GM12878 (cell line): Measurements from ENCODE around the gene LAMA4. TPM values are rescaled to one million over a fixed set of nuclear protein-coding genes. Genes with fewer than 3 reads are reported as not detected.

ENCODE experiments used
- ATAC-seq: fragments of 200-7000 bp; cut with Tn5 transposase; 3 replicates; pipeline ENCODE4 v1.9.1; 2020; ENCODE audit warnings: mild to moderate bottlenecking, moderate library complexity
- BruUV-seq: library from RNA; stranded (reverse); fragments of 400-500 nt; replicated peaks from 2 replicates; lab custom pipeline; 2021; lab: Mats Ljungman, UMichigan
- CTCF ChIA-PET: fragments of 300-600 bp; sonication (Branson Sonifier 250); formaldehyde crosslinking; extraction: SDS; loops from one replicate; lab custom pipeline; 2021; ENCODE audit warnings: inconsistent platforms; lab: Yijun Ruan, JAX
- POLR2A ChIA-PET: fragments of 350-600 bp; formaldehyde crosslinking; extraction: SDS; loops from one replicate; lab custom pipeline; 2021; ENCODE audit warnings: inconsistent platforms; lab: Charles Lee
- RAD21 ChIA-PET: fragments of 300-600 bp; sonication (Branson Sonifier 250); formaldehyde crosslinking; loops from one replicate; lab custom pipeline; 2023; ENCODE audit warnings: antibody characterized with exemption; ENCODE audit not compliant: unreplicated experiment; lab: Charles Lee
- SMC1A ChIA-PET: fragments of 300-600 bp; sonication (Branson Sonifier 250); formaldehyde crosslinking; loops from one replicate; lab custom pipeline; 2023; ENCODE audit not compliant: unreplicated experiment, uncharacterized antibody; lab: Charles Lee
- DNase-seq: peaks from one replicate; pipeline ENCODE4 v3.0.0-alpha.2; 2011; ENCODE audit warnings: low read depth, low spot score
- FAIRE-seq: peaks from 3 replicates; lab custom pipeline; 2011; peaks lifted over from hg19 to GRCh38; lab: Jason Lieb, UNC
- H2AFZ ChIP-seq: 2 replicates; pipeline ENCODE4 v1.6.0; 2011; ENCODE audit warnings: low read depth, low read length, control low read depth; ENCODE audit not compliant: control insufficient read depth
- H3K27ac ChIP-seq: 2 replicates; pipeline ENCODE4 v1.5.1; 2011; ENCODE audit warnings: control low read depth; ENCODE audit not compliant: control insufficient read depth, insufficient read depth
- H3K27me3 ChIP-seq, 2 experiments: replicated peaks in 1 of 2; 2 replicates each; pipeline versions ENCODE4 v1.6.0 to v1.6.1; 2011; ENCODE audit warnings: low read length in 1 of 2; ENCODE audit not compliant: control insufficient read depth in 2 of 2, insufficient read depth in 2 of 2
- H3K36me3 ChIP-seq, 2 experiments: 2 replicates each; pipeline ENCODE4 v1.5.1; 2011; ENCODE audit warnings: low read length in 1 of 2; ENCODE audit not compliant: control insufficient read depth in 2 of 2, insufficient read depth in 2 of 2
- H3K4me1 ChIP-seq: 2 replicates; pipeline ENCODE4 v1.6.1; 2011; ENCODE audit warnings: mild to moderate bottlenecking, low read length, moderate library complexity, mixed read lengths; ENCODE audit not compliant: control insufficient read depth, insufficient read depth
- H3K4me2 ChIP-seq: 2 replicates; pipeline ENCODE4 v1.6.0; 2011; ENCODE audit warnings: control low read depth; ENCODE audit not compliant: control insufficient read depth, insufficient read depth
- H3K4me3 ChIP-seq: fragments of 200-600 bp; sonication (generic); 2 replicates; pipeline ENCODE4 v1.5.1; 2016
- H3K79me2 ChIP-seq: 2 replicates; pipeline ENCODE4 v1.6.0; 2011; ENCODE audit warnings: low read length; ENCODE audit not compliant: control insufficient read depth, insufficient read depth
- H3K9ac ChIP-seq: 2 replicates; pipeline ENCODE4 v1.8.0; 2011; ENCODE audit warnings: low read length, control low read depth, mixed read lengths; ENCODE audit not compliant: control insufficient read depth, insufficient read depth
- H3K9me3 ChIP-seq: replicated peaks from 3 replicates; pipeline ENCODE4 v1.5.1; 2011; ENCODE audit warnings: mild to moderate bottlenecking, low read length; ENCODE audit not compliant: control insufficient read depth, insufficient read depth
- H4K20me1 ChIP-seq: 2 replicates; pipeline ENCODE4 v1.6.0; 2011; ENCODE audit not compliant: control insufficient read depth, insufficient read depth
- BACH1 ChIP-seq: fragments of 450-650 bp; IDR thresholded peaks from 2 replicates; pipeline ENCODE4 v1.6.1; 2017; ENCODE audit warnings: mild to moderate bottlenecking, borderline replicate concordance
- BCLAF1 ChIP-seq: fragments of 450-650 bp; IDR thresholded peaks from 2 replicates; pipeline ENCODE4 v1.6.1; 2017; ENCODE audit warnings: antibody characterized with exemption, mild to moderate bottlenecking, moderate library complexity
- BHLHE40 ChIP-seq, 2 experiments: fragments of 450-650 bp in 1 of 2; IDR thresholded peaks; 2 replicates each; pipeline ENCODE4 v1.6.1; 2011 to 2017; ENCODE audit warnings: low read depth in 2 of 2, borderline replicate concordance in 1 of 2, improper control_type of control experiment in 1 of 2, low read length in 1 of 2, mild to moderate bottlenecking in 1 of 2
- EED ChIP-seq: sonication (generic); IDR thresholded peaks from 2 replicates; pipeline ENCODE4 v1.6.1; 2016; ENCODE audit warnings: antibody characterized with exemption, low read depth
- GATAD2B ChIP-seq: fragments of 450-650 bp; conservative IDR thresholded peaks from 2 replicates; pipeline ENCODE4 v1.6.1; 2017; ENCODE audit warnings: low read depth, mild to moderate bottlenecking, moderate library complexity
- IKZF1 ChIP-seq: fragments of 450-650 bp; conservative IDR thresholded peaks from 2 replicates; pipeline ENCODE4 v1.6.1; 2017; ENCODE audit warnings: antibody characterized with exemption, mild to moderate bottlenecking
- IRF5 ChIP-seq: fragments of 450-650 bp; IDR thresholded peaks from 2 replicates; pipeline ENCODE4 v1.6.1; 2017; ENCODE audit warnings: borderline replicate concordance
- KLF5 ChIP-seq: fragments of 450-650 bp; IDR thresholded peaks from 2 replicates; pipeline ENCODE4 v1.6.1; 2014; ENCODE audit warnings: mild to moderate bottlenecking; ENCODE audit not compliant: partially characterized antibody
- RAD21 ChIP-seq: IDR thresholded peaks from 2 replicates; pipeline ENCODE4 v1.6.1; 2011; ENCODE audit warnings: mild to moderate bottlenecking, low read depth, low read length, moderate library complexity; ENCODE audit not compliant: insufficient read depth
- RUNX3 ChIP-seq: IDR thresholded peaks from 2 replicates; pipeline ENCODE4 v1.6.1; 2012; ENCODE audit warnings: low read length, inconsistent platforms
- SMAD5 ChIP-seq: IDR thresholded peaks from 2 replicates; pipeline ENCODE4 v1.6.1; 2016; ENCODE audit warnings: antibody characterized with exemption, low read depth
- SP1 ChIP-seq: IDR thresholded peaks from one replicate; pipeline ENCODE4 v1.6.1; 2011; ENCODE audit warnings: low read depth, low read length
- ZBED1 ChIP-seq: IDR thresholded peaks from 2 replicates; pipeline ENCODE4 v1.6.1; 2016; ENCODE audit warnings: borderline replicate concordance
- ZNF24 ChIP-seq: fragments of 450-650 bp; IDR thresholded peaks from 2 replicates; pipeline ENCODE4 v1.6.1; 2017; ENCODE audit warnings: antibody characterized with exemption, mild to moderate bottlenecking
- ZNF622 ChIP-seq: fragments of 450-650 bp; IDR thresholded peaks from 2 replicates; pipeline ENCODE4 v1.6.1; 2017; ENCODE audit warnings: mild to moderate bottlenecking, inconsistent platforms
- in situ Hi-C: fragments of 300-500 bp; cut with MboI; formaldehyde crosslinking; loops from 9 replicates; pipeline ENCODE4 v1.14.3; 2018; ENCODE audit warnings: mixed read lengths
- intact Hi-C: fragments of 100-400 bp; cut with micrococcal nuclease; formaldehyde crosslinking; loops from one replicate; pipeline ENCODE4 v1.14.2; 2022; ENCODE audit not compliant: unreplicated experiment
- polyA plus RNA-seq, 11 experiments: library from polyadenylated mRNA; depleted of rRNA in 4 of 11; unstranded in 6 of 11; stranded (reverse) in 5 of 11; fragments of >200 nt; fragmentation: Nextera tagmentation in 4 of 11; fragmentation: Illumina TruSeq in 1 of 11; extraction: Ambion mirVana in 4 of 11; extraction: Trizol in 1 of 11; gene quantifications; 1 replicate in 1 of 11; 2 replicates in 10 of 11; pipeline versions ENCODE4 v1.2.1 to v1.2.3, GENCODE V29; 2011 to 2016; ENCODE audit warnings: inconsistent platforms in 2 of 11, missing spikeins in 2 of 11, low read depth in 1 of 11
- total RNA-seq, 4 experiments: library from RNA; depleted of rRNA in 3 of 4; stranded (reverse); fragments of >200 nt in 3 of 4; fragmentation: Illumina TruSeq in 1 of 4; extraction: Trizol in 1 of 4; gene quantifications; 2 replicates each; pipeline versions ENCODE4 v1.2.1 to v1.2.3, GENCODE V29; 2013 to 2021
- TF ChIP-seq, protein P1 (sequence below): fragments of 450-650 bp; formaldehyde crosslinking; IDR thresholded peaks from 2 replicates; pipeline ENCODE4 v1.4.0; 2020; ENCODE audit warnings: mild to moderate bottlenecking, moderate library complexity

Gene LAMA4
- total and polyA plus RNA-seq, 10 of the 15 experiments (the other 5 are each of a cell fraction or from before 2014, with no cell fraction given), result 0.11 to 0.21 (median 0.14) TPM; not detected in 7

GRCh38 chr6:112241820-112242429 lies 12.4 kb downstream of the LAMA4 start:
- ChIA-PET POLR2A (interaction anchor here (0.5 kb wide), 1 partner anchor 1105 kb away, joined by 6 read pairs; no protein-coding TSS in a partner anchor), CTCF (interaction anchor here (1.2 to 1.5 kb wide), 2 partner anchors 62 to 82 kb away, joined by 3 to 5 read pairs; no protein-coding TSS in a partner anchor), RAD21 (no interaction called here), SMC1A (interaction anchor here (1.1 kb wide), 1 partner anchor 10 kb away, joined by 3 read pairs; no protein-coding TSS in a partner anchor)
- intact Hi-C loops, result no loop called here
- H3K4me1 ChIP-seq, result no peaks in the 10 kb centered on the region
- no peaks in the 10 kb centered on the region for H3K36me3 ChIP-seq
- no peak overlapping the region for H3K27ac ChIP-seq
- FAIRE-seq (no peak), ATAC-seq (no peak), DNase-seq (no peak)
- H3K27me3 ChIP-seq, result peaks cover 0 to 2% of the 10 kb centered on the region in 2 experiments; a peak in 2 of 4 replicates
- BruUV-seq, result no TSS peak
- H3K79me2 ChIP-seq, result no peaks in the 10 kb centered on the region
- in situ Hi-C loops, result no loop called here
- H4K20me1 ChIP-seq, result no peaks in the 10 kb centered on the region
- H2AFZ ChIP-seq, result no peak overlapping the region
- no peaks in the 10 kb centered on the region for H3K9me3 ChIP-seq
- no peak overlapping the region for H3K4me2 ChIP-seq
- no peak overlapping the region for H3K4me3 ChIP-seq
- H3K9ac ChIP-seq, result no peak overlapping the region
- TF ChIP-seq RUNX3, result no peak
- no peak for TF ChIP-seq GATAD2B
- TF ChIP-seq BACH1, result no peak
- TF ChIP-seq SP1, result no peak
- TF ChIP-seq IRF5, result no peak
- no peak for TF ChIP-seq SMAD5
- no peak for TF ChIP-seq ZBED1
- no peak for TF ChIP-seq BCLAF1
- no peak for TF ChIP-seq ZNF622
- TF ChIP-seq KLF5, result no peak
- TF ChIP-seq ZNF24, result no peak
- no peak for TF ChIP-seq BHLHE40 (IDR thresholded peaks at IDR 0.05; ENCODE audit: borderline replicate concordance in 1 of 2, low read depth in 2 of 2, low read length in 1 of 2)
- TF ChIP-seq IKZF1, result no peak
- no peak for TF ChIP-seq RAD21
- TF ChIP-seq, protein P1, sequence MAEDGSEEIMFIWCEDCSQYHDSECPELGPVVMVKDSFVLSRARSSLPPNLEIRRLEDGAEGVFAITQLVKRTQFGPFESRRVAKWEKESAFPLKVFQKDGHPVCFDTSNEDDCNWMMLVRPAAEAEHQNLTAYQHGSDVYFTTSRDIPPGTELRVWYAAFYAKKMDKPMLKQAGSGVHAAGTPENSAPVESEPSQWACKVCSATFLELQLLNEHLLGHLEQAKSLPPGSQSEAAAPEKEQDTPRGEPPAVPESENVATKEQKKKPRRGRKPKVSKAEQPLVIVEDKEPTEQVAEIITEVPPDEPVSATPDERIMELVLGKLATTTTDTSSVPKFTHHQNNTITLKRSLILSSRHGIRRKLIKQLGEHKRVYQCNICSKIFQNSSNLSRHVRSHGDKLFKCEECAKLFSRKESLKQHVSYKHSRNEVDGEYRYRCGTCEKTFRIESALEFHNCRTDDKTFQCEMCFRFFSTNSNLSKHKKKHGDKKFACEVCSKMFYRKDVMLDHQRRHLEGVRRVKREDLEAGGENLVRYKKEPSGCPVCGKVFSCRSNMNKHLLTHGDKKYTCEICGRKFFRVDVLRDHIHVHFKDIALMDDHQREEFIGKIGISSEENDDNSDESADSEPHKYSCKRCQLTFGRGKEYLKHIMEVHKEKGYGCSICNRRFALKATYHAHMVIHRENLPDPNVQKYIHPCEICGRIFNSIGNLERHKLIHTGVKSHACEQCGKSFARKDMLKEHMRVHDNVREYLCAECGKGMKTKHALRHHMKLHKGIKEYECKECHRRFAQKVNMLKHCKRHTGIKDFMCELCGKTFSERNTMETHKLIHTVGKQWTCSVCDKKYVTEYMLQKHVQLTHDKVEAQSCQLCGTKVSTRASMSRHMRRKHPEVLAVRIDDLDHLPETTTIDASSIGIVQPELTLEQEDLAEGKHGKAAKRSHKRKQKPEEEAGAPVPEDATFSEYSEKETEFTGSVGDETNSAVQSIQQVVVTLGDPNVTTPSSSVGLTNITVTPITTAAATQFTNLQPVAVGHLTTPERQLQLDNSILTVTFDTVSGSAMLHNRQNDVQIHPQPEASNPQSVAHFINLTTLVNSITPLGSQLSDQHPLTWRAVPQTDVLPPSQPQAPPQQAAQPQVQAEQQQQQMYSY, result no peak
- TF ChIP-seq EED, result no peak
